Right lobe of liver (tissue), 6 donors: ENCODE measurements around the gene MIOS. TPM values are rescaled to one million over a fixed set of nuclear protein-coding genes. Genes with fewer than 3 reads are reported as not detected.

Experiments
- ATAC-seq, 4 donors: fragments of 200-7000 bp; cut with Tn5 transposase; one replicate each; pipeline ENCODE4 v1.9.1; 2020; ENCODE audit warnings: mild to moderate bottlenecking in 4 of 4, moderate library complexity in 4 of 4
- DNase-seq, 3 donors: peaks; one replicate each; pipeline ENCODE4 v3.0.0-alpha.2; 2020
- H3K27ac ChIP-seq, 3 donors: fragments of 200-600 bp; one replicate each; pipeline ENCODE4 v1.8.0; 2022
- H3K27me3 ChIP-seq, 2 donors: fragments of 200-600 bp; one replicate each; pipeline ENCODE4 v1.8.0; 2022
- H3K36me3 ChIP-seq, 4 donors: fragments of 200-600 bp; sonication (generic) in 1 of 4; one replicate each; pipeline versions ENCODE4 v1.5.1 to v1.8.0; 2017 to 2022; ENCODE audit warnings: control low read depth in 1 of 4
- H3K4me1 ChIP-seq, 4 donors: fragments of 200-600 bp; sonication (generic) in 1 of 4; one replicate each; pipeline versions ENCODE4 v1.5.1 to v1.8.0; 2017 to 2022; ENCODE audit warnings: control low read depth in 1 of 4
- H3K4me3 ChIP-seq, 3 donors: fragments of 200-600 bp; one replicate each; pipeline ENCODE4 v1.8.0; 2022
- H3K9me3 ChIP-seq, 4 donors: fragments of 200-600 bp; sonication (generic) in 1 of 4; one replicate each; pipeline versions ENCODE4 v1.5.1 to v1.8.0; 2017 to 2022; ENCODE audit warnings: control low read depth in 1 of 4
- POLR2A ChIP-seq: fragments of 450-650 bp; IDR thresholded peaks from one replicate; pipeline ENCODE4 v1.6.1; 2017; ENCODE audit warnings: antibody characterized with exemption, mild to moderate bottlenecking
- WGBS: methylation state at CpG from one replicate; pipeline ENCODE4 v1.1.6; 2018; ENCODE audit warnings: low coverage, low lambda C conversion rate; ENCODE audit not compliant: insufficient coverage; ENCODE audit errors: missing lambda C conversion rate; 5-methylcytosine and 5-hydroxymethylcytosine counted together
- intact Hi-C, 2 donors: fragments of 100-400 bp; cut with DNase I; formaldehyde crosslinking; loops; one replicate each; pipeline versions ENCODE4 v1.11.2 to v1.14.1; 2022
- total RNA-seq, 6 experiments: library from RNA; depleted of rRNA in 2 of 6; stranded (reverse); fragments of >200 nt in 2 of 6; fragmentation: NEBNext Ultra II Directional in 3 of 6; extraction: Animal tissue kit (Norgen Biotek cat#: 25700) in 3 of 6; gene quantifications; one replicate each; pipeline versions ENCODE4 v1.1.0 to v1.2.4, GENCODE V29; 2016 to 2023
- TF ChIP-seq, protein P1 (sequence below), 4 donors: fragments of 200-600 bp in 3 of 4; fragments of 450-650 bp in 1 of 4; IDR thresholded peaks; one replicate each; pipeline versions ENCODE4 v1.5.1 to v1.8.0; 2016 to 2022; ENCODE audit warnings: antibody characterized with exemption in 4 of 4, mild to moderate bottlenecking in 2 of 4
- donor health status: DM: no; HTN: yes; CAD: no.
- donor health status: DM: no; HTN: no; CAD: no.
- donor health status: DM: no; HTN: no; CAD: no.
- donor health status: DM: no; HTN: yes; CAD: no.
- donor health status: DM: no; HTN: yes; CAD: no.

Gene MIOS
- total RNA-seq, 6 experiments from 2014 or later: 14.1 to 21.3 (median 18.6) TPM

DNA sequence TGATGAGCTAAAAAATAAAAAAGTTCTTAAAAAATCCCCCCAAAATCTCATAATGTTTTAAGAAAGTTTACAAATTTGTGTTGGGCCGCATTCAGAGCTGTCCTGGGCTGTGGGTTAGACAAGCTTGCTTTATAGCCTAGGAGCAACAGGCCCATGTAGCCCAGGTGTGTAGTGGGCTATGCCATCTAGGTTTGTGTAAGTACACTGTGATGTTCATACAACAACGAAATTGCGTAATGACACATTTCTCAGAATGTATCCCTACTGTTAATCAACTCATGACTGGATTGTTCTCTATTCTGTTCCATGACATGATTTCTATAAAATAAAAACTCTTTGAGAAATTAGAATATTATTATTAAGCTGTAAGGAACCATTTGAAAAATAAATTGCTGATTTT is 13.0 kb downstream of the MIOS start:
- Histone ChIP-seq H3K27ac (no peak overlapping the region), H3K4me1 (no peaks in the 10 kb centered on the region), H3K4me3 (no peak overlapping the region), H3K27me3 (no peaks in the 10 kb centered on the region), H3K36me3 (no peaks in the 10 kb centered on the region), H3K9me3 (no peaks in the 10 kb centered on the region)
- WGBS: 98% methylated on average over 3 of the region's 3 CpGs
- ATAC-seq (no peak), DNase-seq (no peak)
- intact Hi-C loops: no loop called here
- TF ChIP-seq, protein P1, sequence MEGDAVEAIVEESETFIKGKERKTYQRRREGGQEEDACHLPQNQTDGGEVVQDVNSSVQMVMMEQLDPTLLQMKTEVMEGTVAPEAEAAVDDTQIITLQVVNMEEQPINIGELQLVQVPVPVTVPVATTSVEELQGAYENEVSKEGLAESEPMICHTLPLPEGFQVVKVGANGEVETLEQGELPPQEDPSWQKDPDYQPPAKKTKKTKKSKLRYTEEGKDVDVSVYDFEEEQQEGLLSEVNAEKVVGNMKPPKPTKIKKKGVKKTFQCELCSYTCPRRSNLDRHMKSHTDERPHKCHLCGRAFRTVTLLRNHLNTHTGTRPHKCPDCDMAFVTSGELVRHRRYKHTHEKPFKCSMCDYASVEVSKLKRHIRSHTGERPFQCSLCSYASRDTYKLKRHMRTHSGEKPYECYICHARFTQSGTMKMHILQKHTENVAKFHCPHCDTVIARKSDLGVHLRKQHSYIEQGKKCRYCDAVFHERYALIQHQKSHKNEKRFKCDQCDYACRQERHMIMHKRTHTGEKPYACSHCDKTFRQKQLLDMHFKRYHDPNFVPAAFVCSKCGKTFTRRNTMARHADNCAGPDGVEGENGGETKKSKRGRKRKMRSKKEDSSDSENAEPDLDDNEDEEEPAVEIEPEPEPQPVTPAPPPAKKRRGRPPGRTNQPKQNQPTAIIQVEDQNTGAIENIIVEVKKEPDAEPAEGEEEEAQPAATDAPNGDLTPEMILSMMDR (IDR thresholded peaks at IDR 0.05): no peak
- no peak for TF ChIP-seq POLR2A

DNA sequence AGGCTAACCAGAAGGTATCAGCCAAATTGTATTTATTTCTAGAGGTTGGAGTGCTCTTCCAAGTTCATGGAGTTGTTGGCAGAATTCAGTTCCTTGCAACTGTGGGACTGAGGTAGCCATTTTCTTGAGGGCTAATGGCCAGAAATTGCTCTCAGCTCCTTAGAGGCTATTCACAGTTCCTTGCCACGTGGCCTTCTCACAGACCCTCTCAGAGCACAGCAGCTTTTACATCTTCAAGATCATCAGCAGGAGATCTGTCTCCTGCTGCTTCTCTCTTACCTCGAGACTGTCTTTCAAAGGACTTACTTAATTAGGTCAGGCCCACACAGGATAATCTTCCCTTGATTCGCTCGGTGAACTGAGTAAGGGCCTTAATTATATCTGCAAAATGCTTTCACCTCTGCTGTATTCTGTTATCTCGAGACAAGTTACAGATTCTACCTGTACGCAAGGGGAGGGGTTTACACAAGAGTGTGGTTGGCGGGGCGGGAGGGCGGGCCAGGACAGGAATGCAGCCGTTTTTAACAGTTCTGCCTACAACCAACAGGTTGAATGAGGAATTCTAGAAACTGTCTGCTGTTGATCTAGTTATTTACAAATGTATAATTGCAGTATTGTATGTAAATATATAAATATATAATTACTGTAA is 15.0 kb downstream of the MIOS start:
- Histone ChIP-seq H3K27me3 (no peaks in the 10 kb centered on the region), H3K4me1 (no peaks in the 10 kb centered on the region), H3K36me3 (peaks cover 0 to 4% (median 0%) of the 10 kb centered on the region in 4 donors), H3K27ac (no peak overlapping the region), H3K9me3 (no peaks in the 10 kb centered on the region), H3K4me3 (no peak overlapping the region)
- TF ChIP-seq POLR2A: no peak
- TF ChIP-seq, protein P1 (IDR thresholded peaks at IDR 0.05): no peak
- 98% methylated on average over 10 of the region's 10 CpGs for WGBS
- DNase-seq: no peak
- intact Hi-C loops: no loop called here
- ATAC-seq: no peak

DNA sequence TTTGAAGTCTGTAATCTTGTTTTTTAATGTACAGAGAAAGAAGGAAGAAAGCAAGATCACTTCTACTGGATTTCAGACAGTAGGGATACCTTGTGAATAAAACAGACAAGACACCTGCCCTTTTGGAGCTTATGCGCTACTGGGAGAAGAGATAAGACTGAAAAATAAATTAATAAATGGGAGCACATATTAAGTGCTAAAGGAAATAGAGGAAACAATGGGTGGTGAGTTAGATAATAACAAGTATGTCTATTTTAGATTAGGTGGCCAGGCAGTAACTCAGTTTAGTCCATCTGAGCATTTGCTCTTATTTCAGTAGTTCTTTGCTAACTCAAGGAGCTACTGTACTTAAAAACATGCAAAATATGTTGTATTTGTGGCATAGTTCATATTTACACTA is 15.9 kb downstream of the MIOS start:
- no peaks in the 10 kb centered on the region for H3K9me3 ChIP-seq
- peaks cover 0 to 4% (median 0%) of the 10 kb centered on the region in 4 donors for H3K36me3 ChIP-seq
- H3K4me3 ChIP-seq: no peak overlapping the region
- 81% methylated on average over 1 of the region's 1 CpG for WGBS
- DNase-seq: no peak
- ATAC-seq: no peak
- TF ChIP-seq, protein P1 (IDR thresholded peaks at IDR 0.05): no peak
- no peak for TF ChIP-seq POLR2A
- H3K27ac ChIP-seq: no peak overlapping the region
- H3K4me1 ChIP-seq: no peaks in the 10 kb centered on the region
- no peaks in the 10 kb centered on the region for H3K27me3 ChIP-seq
- intact Hi-C loops: no loop called here

- 54% methylated on average over 2 of the region's 2 CpGs for WGBS
- no peak for ATAC-seq
- no peaks in the 10 kb centered on the region for H3K9me3 ChIP-seq
- H3K36me3 ChIP-seq: peaks cover 0 to 4% (median 0%) of the 10 kb centered on the region in 4 donors
- DNase-seq: no peak
- H3K4me3 ChIP-seq: no peak overlapping the region
- no peaks in the 10 kb centered on the region for H3K4me1 ChIP-seq
- no peaks in the 10 kb centered on the region for H3K27me3 ChIP-seq
- intact Hi-C loops: no loop called here
- TF ChIP-seq POLR2A: no peak
- TF ChIP-seq, protein P1 (IDR thresholded peaks at IDR 0.05): no peak
- H3K27ac ChIP-seq: no peak overlapping the region
Observed at GRCh38 chr7:7583731-7584130, 17.0 kb downstream of the MIOS start.
